Testis (tissue), 2 donors: ENCODE results near the gene MIR17HG.

ENCODE experiments used
- CTCF ChIP-seq, 3 experiments: fragments of 450-650 bp in 2 of 3; fragments of 200-600 bp in 1 of 3; sonication (generic) in 1 of 3; IDR thresholded peaks; one replicate each; pipeline ENCODE4 v1.5.1; 2016 to 2019; ENCODE audit warnings: antibody characterized with exemption in 3 of 3, mild to moderate bottlenecking in 2 of 3, moderate library complexity in 1 of 3
- POLR2A ChIP-seq: fragments of 450-650 bp; IDR thresholded peaks from one replicate; pipeline ENCODE4 v1.6.1; 2017; ENCODE audit warnings: antibody characterized with exemption, mild to moderate bottlenecking, moderate library complexity

GRCh38 chr13:91383836-91384235, 36.3 kb downstream of the MIR17HG start:
- TF ChIP-seq CTCF (IDR thresholded peaks at IDR 0.05) = no peak
- TF ChIP-seq POLR2A = no peak
